GM23338 (cell line): Measurements from ENCODE around the gene EGFL7. TPM values are rescaled to one million over a fixed set of nuclear protein-coding genes. Genes with fewer than 3 reads are reported as not detected.

Source experiments
- ATAC-seq: fragments of 200-7000 bp; cut with Tn5 transposase; 3 replicates; pipeline ENCODE4 v1.9.1; 2020
- DNase-seq: peaks from one replicate; pipeline ENCODE4 v3.0.0-alpha.2; 2015; ENCODE audit warnings: low spot score
- H2AFZ ChIP-seq: fragments of 200-600 bp; sonication (generic); 2 replicates; pipeline ENCODE4 v1.8.0; 2016; ENCODE audit warnings: antibody characterized with exemption, mild to moderate bottlenecking, moderate library complexity
- H3F3A ChIP-seq: fragments of 200-600 bp; sonication (generic); replicated peaks from 2 replicates; pipeline ENCODE4 v1.8.0; 2017; ENCODE audit warnings: antibody characterized with exemption, mixed run types, low read depth
- H3K27ac ChIP-seq: fragments of 200-600 bp; sonication (generic); 2 replicates; pipeline ENCODE4 v1.6.1; 2016; ENCODE audit warnings: low read depth
- H3K27me3 ChIP-seq: fragments of 200-600 bp; sonication (generic); 2 replicates; pipeline ENCODE4 v1.8.0; 2016; ENCODE audit warnings: mild to moderate bottlenecking, mixed run types, moderate library complexity; ENCODE audit not compliant: insufficient read depth
- H3K36me3 ChIP-seq: fragments of 200-600 bp; sonication (generic); 2 replicates; pipeline ENCODE4 v1.8.0; 2016; ENCODE audit warnings: mild to moderate bottlenecking; ENCODE audit not compliant: insufficient read depth
- H3K4me1 ChIP-seq: fragments of 200-600 bp; sonication (generic); 2 replicates; pipeline ENCODE4 v1.8.0; 2016; ENCODE audit warnings: mild to moderate bottlenecking, moderate library complexity; ENCODE audit not compliant: insufficient read depth
- H3K4me2 ChIP-seq: fragments of 200-600 bp; sonication (generic); 2 replicates; pipeline ENCODE4 v1.7.1; 2017; ENCODE audit warnings: mixed run types
- H3K4me3 ChIP-seq: fragments of 200-600 bp; sonication (generic); 2 replicates; pipeline ENCODE4 v1.6.1; 2016; ENCODE audit warnings: mixed run types
- H3K79me2 ChIP-seq: fragments of 200-600 bp; sonication (generic); replicated peaks from 2 replicates; pipeline ENCODE4 v1.8.0; 2017; ENCODE audit warnings: mild to moderate bottlenecking; ENCODE audit not compliant: insufficient read depth
- H3K9me2 ChIP-seq: fragments of 200-600 bp; sonication (generic); 2 replicates; pipeline ENCODE4 v1.8.0; 2017; ENCODE audit not compliant: insufficient read depth
- H4K20me1 ChIP-seq: fragments of 200-600 bp; sonication (generic); replicated peaks from 2 replicates; pipeline ENCODE4 v1.8.0; 2017; ENCODE audit warnings: mild to moderate bottlenecking; ENCODE audit not compliant: insufficient read depth
- H3K27ac Mint-ChIP-seq: 2 replicates; pipeline ENCODE4 v1.8.0; 2020; ENCODE audit warnings: inconsistent platforms, mild to moderate bottlenecking, moderate library complexity, mixed read lengths
- H3K27me3 Mint-ChIP-seq: 3 replicates; pipeline ENCODE4 v1.8.0; 2022; ENCODE audit warnings: low read depth, mild to moderate bottlenecking, moderate library complexity, mixed read lengths, inconsistent platforms; ENCODE audit not compliant: insufficient read depth, poor library complexity
- H3K36me3 Mint-ChIP-seq: 3 replicates; pipeline ENCODE4 v1.8.0; 2021; ENCODE audit warnings: low read depth, mild to moderate bottlenecking, inconsistent platforms, moderate library complexity, mixed read lengths
- H3K4me1 Mint-ChIP-seq: 3 replicates; pipeline ENCODE4 v1.8.0; 2020; ENCODE audit warnings: mild to moderate bottlenecking, inconsistent platforms, mixed read lengths
- H3K4me3 Mint-ChIP-seq: 3 replicates; pipeline ENCODE4 v1.8.0; 2021; ENCODE audit warnings: moderate library complexity, mild to moderate bottlenecking, inconsistent platforms, mixed read lengths
- H3K9me3 Mint-ChIP-seq: 3 replicates; pipeline ENCODE4 v1.8.0; 2020; ENCODE audit warnings: moderate library complexity, mild to moderate bottlenecking, inconsistent platforms, mixed read lengths
- CREB1 ChIP-seq: fragments of 250-450 bp; sonication (Bioruptor Pico); IDR thresholded peaks from 2 replicates; pipeline ENCODE4 v1.5.0; 2020; ENCODE audit warnings: low read depth, mild to moderate bottlenecking, moderate library complexity
- ETS1 ChIP-seq: IDR thresholded peaks from 2 replicates; pipeline ENCODE4 v1.6.1; 2016; ENCODE audit warnings: antibody characterized with exemption
- REST ChIP-seq: IDR thresholded peaks from one replicate; pipeline ENCODE4 v1.6.1; 2018; ENCODE audit warnings: antibody characterized with exemption; ENCODE audit not compliant: unreplicated experiment
- STAT1 ChIP-seq: IDR thresholded peaks from one replicate; pipeline ENCODE4 v1.6.1; 2016; ENCODE audit warnings: antibody characterized with exemption; ENCODE audit not compliant: unreplicated experiment
- polyA plus RNA-seq: library from polyadenylated mRNA; unstranded; fragments of >200 nt; fragmentation: Nextera tagmentation; extraction: Ambion mirVana; gene quantifications from 2 replicates; pipeline ENCODE4 v1.2.1, GENCODE V29; 2016
- total RNA-seq: library from RNA; depleted of rRNA; stranded (reverse); fragments of >200 nt; shearing (Covaris generic); gene quantifications from 2 replicates; pipeline ENCODE4 v1.2.3, GENCODE V29; 2014

Gene EGFL7
- total and polyA plus RNA-seq, 2 experiments from 2014 or later, result 44.4 to 60.8 TPM

DNA sequence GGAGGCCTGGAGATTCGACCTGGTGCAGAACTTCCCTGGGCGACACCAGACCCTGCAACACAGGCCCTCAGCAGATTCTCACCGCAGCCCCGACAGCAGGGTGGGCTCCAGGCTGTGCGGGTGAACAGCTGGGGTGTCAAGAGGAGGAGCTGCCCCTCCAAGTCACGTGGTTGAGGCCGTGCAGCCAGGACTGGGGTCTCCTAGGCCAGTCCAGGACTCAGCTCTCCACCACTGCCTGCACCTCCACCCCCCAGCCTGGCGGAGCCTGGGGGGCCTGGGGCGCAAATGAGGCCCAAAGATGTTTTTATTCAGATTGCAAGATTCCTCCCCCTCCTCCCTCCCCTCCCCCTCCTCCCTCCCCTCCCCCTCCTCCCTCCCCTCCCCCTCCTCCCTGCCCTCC, 33.8 kb downstream of the EGFL7 start:
- H3K9me2 ChIP-seq, result no peaks in the 10 kb centered on the region
- DNase-seq (no peak), ATAC-seq (no peak)
- H3K27me3 Mint-ChIP-seq, result peaks cover 13% of the 10 kb centered on the region
- H3K27me3 ChIP-seq, result no peaks in the 10 kb centered on the region
- no peaks in the 10 kb centered on the region for H3F3A ChIP-seq
- no peak overlapping the region for H3K4me2 ChIP-seq
- H3K4me1 ChIP-seq, result no peaks in the 10 kb centered on the region; the same call in 1 of the 2 replicates
- H2AFZ ChIP-seq, result no peak overlapping the region
- H3K4me3 ChIP-seq, result no peak overlapping the region
- H3K27ac Mint-ChIP-seq, result no peak overlapping the region
- no peaks in the 10 kb centered on the region for H3K36me3 ChIP-seq
- H3K27ac ChIP-seq, result no peak overlapping the region
- peaks cover 15% of the 10 kb centered on the region for H3K4me1 Mint-ChIP-seq
- H4K20me1 ChIP-seq, result no peaks in the 10 kb centered on the region
- TF ChIP-seq CREB1 (no peak), ETS1 (no peak)
- H3K4me3 Mint-ChIP-seq, result no peak overlapping the region
- no peaks in the 10 kb centered on the region for H3K36me3 Mint-ChIP-seq
- H3K79me2 ChIP-seq, result no peaks in the 10 kb centered on the region
- no peaks in the 10 kb centered on the region for H3K9me3 Mint-ChIP-seq

GRCh38 chr9:136697146-136697820, 34.6 kb downstream of the EGFL7 start:
- ATAC-seq, result no peak

More at GRCh38 chr9:136697146-136697820, 34.6 kb downstream of the EGFL7 start:
- Mint-ChIP-seq H3K4me1 (peaks cover 18% of the 10 kb centered on the region), H3K4me3 (no peak overlapping the region), H3K9me3 (no peaks in the 10 kb centered on the region), H3K27me3 (peaks cover 17% of the 10 kb centered on the region), H3K27ac (no peak overlapping the region), H3K36me3 (no peaks in the 10 kb centered on the region)
- H3K27me3 ChIP-seq, result no peaks in the 10 kb centered on the region
- no peaks in the 10 kb centered on the region; the same call in 1 of the 2 replicates for H3K4me1 ChIP-seq
- no peaks in the 10 kb centered on the region for H3F3A ChIP-seq
- H3K79me2 ChIP-seq, result no peaks in the 10 kb centered on the region
- no peak overlapping the region for H3K27ac ChIP-seq
- TF ChIP-seq ETS1 (no peak), STAT1 (no peak), REST (no peak)
- H4K20me1 ChIP-seq, result no peaks in the 10 kb centered on the region
- no peak overlapping the region for H3K4me3 ChIP-seq
- H2AFZ ChIP-seq, result no peak overlapping the region
- no peak for DNase-seq
- H3K36me3 ChIP-seq, result no peaks in the 10 kb centered on the region
- H3K4me2 ChIP-seq, result no peak overlapping the region
- H3K9me2 ChIP-seq, result no peaks in the 10 kb centered on the region
